ENCODE measurements around the gene KRTAP9-2.
"Not testable (repeated sequence)": the region's sequence is repeated elsewhere in the genome, so short reads cannot be mapped to it uniquely, and the experiment has no call there.

Gene KRTAP9-2

GRCh38 chr17:41212524-41213169 is 13.8 kb upstream of the KRTAP9-2 start:
- Mint-ChIP-seq H3K27ac (no peak overlapping the region), H3K4me1 (peaks cover 11% of the 10 kb centered on the region), H3K9me3 (no peaks in the 10 kb centered on the region), H3K27me3 (peaks cover 2% of the 10 kb centered on the region), H3K4me3 (no peak overlapping the region), H3K36me3 (ENCODE audit: low read depth) (no peaks in the 10 kb centered on the region)
- no peak for ATAC-seq
- DNase-seq = no peak

GRCh38 chr17:41215681-41216080 is 10.8 kb upstream of the KRTAP9-2 start:
- no peak overlapping the region for H3K27ac Mint-ChIP-seq
- H3K9me3 Mint-ChIP-seq = peaks cover 10% of the 10 kb centered on the region
- DNase-seq = no peak
- peaks cover 2% of the 10 kb centered on the region for H3K27me3 Mint-ChIP-seq
- H3K36me3 Mint-ChIP-seq (ENCODE audit: low read depth) = no peaks in the 10 kb centered on the region
- no peak overlapping the region for H3K4me3 Mint-ChIP-seq
- no peak for ATAC-seq
- peaks cover 11% of the 10 kb centered on the region for H3K4me1 Mint-ChIP-seq

- no peak for DNase-seq
- Mint-ChIP-seq H3K9me3 (peaks cover 10% of the 10 kb centered on the region), H3K36me3 (ENCODE audit: low read depth) (no peaks in the 10 kb centered on the region), H3K27ac (no peak overlapping the region), H3K4me1 (no peaks in the 10 kb centered on the region), H3K4me3 (no peak overlapping the region), H3K27me3 (no peaks in the 10 kb centered on the region)
- no peak for ATAC-seq
Observed at GRCh38 chr17:41223821-41224220, 2.6 kb upstream of the KRTAP9-2 start.

GRCh38 chr17:41226051-41226450 is 397 bp upstream of the KRTAP9-2 start:
- H3K27ac Mint-ChIP-seq = no peak overlapping the region
- no peak overlapping the region for H3K4me3 Mint-ChIP-seq
- no peaks in the 10 kb centered on the region for H3K36me3 Mint-ChIP-seq (ENCODE audit: low read depth)
- H3K4me1 Mint-ChIP-seq = peaks cover 3% of the 10 kb centered on the region
- DNase-seq (no peak), ATAC-seq (no peak)
- H3K27me3 Mint-ChIP-seq = no peaks in the 10 kb centered on the region
- H3K9me3 Mint-ChIP-seq = no peaks in the 10 kb centered on the region

DNA sequence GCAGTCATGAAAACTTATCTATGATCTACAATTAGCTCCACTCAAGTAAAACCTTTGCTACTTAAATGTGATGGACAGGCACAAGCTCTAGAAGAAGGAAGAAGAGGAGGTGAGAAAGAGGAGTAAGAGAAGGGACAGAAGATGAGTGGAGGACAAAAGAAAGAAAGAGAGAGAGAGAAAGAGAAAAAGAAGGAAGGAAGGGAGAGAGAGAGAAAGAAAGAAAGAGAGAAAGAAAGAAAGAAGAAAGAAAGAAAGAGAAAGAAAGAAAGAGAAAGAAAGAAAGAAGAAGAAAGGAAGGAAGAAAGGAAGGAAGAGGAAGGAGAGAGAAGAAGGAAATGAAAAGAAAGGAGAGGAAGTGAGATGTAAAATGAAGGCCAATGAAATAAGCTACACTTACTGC is 3.6 kb downstream of the KRTAP9-2 start:
- Mint-ChIP-seq H3K4me1 (peaks cover 3% of the 10 kb centered on the region), H3K9me3 (no peaks in the 10 kb centered on the region), H3K27me3 (no peaks in the 10 kb centered on the region), H3K4me3 (no peak overlapping the region), H3K27ac (peak overlapping the region; percentile 3), H3K36me3 (ENCODE audit: low read depth) (no peaks in the 10 kb centered on the region)
- DNase-seq (no peak), ATAC-seq (no peak)

- H3K27me3 Mint-ChIP-seq = no peaks in the 10 kb centered on the region
- H3K4me1 Mint-ChIP-seq = peaks cover 3% of the 10 kb centered on the region
- no peaks in the 10 kb centered on the region for H3K9me3 Mint-ChIP-seq
- no peak overlapping the region for H3K27ac Mint-ChIP-seq
- no peak for DNase-seq
- H3K36me3 Mint-ChIP-seq (ENCODE audit: low read depth) = no peaks in the 10 kb centered on the region
- no peak for ATAC-seq
- H3K4me3 Mint-ChIP-seq = no peak overlapping the region
Observed at GRCh38 chr17:41231731-41232130, 5.3 kb downstream of the KRTAP9-2 start.

- H3K27me3 Mint-ChIP-seq; ATAC-seq; H3K36me3 Mint-ChIP-seq (ENCODE audit: low read depth); H3K9me3 Mint-ChIP-seq; H3K27ac Mint-ChIP-seq; H3K4me3 Mint-ChIP-seq; DNase-seq; H3K4me1 Mint-ChIP-seq: not testable (repeated sequence)
Observed at GRCh38 chr17:41232399-41233105, 6.1 kb downstream of the KRTAP9-2 start, which contains the start of gene KRTAP9-3. Gene KRTAP9-3 (plus strand): TSS chr17:41232449. CDS start chr17:41232502, 53 bp downstream.

GRCh38 chr17:41237116-41237515 is 10.7 kb downstream of the KRTAP9-2 start:
- H3K4me3 Mint-ChIP-seq; H3K4me1 Mint-ChIP-seq; H3K27ac Mint-ChIP-seq; H3K27me3 Mint-ChIP-seq; H3K9me3 Mint-ChIP-seq; ATAC-seq; DNase-seq; H3K36me3 Mint-ChIP-seq (ENCODE audit: low read depth): not testable (repeated sequence)

- H3K36me3 Mint-ChIP-seq (ENCODE audit: low read depth); H3K4me1 Mint-ChIP-seq; H3K4me3 Mint-ChIP-seq; ATAC-seq; H3K27ac Mint-ChIP-seq; DNase-seq; H3K27me3 Mint-ChIP-seq; H3K9me3 Mint-ChIP-seq: not testable (repeated sequence)
Observed at GRCh38 chr17:41237949-41238437, 11.5 kb downstream of the KRTAP9-2 start, which contains the start of gene KRTAP9-8. Gene KRTAP9-8 (plus strand): TSS chr17:41237999. CDS start chr17:41238052, 53 bp downstream.

- not testable (repeated sequence) for H3K9me3 Mint-ChIP-seq; H3K36me3 Mint-ChIP-seq (ENCODE audit: low read depth); ATAC-seq; H3K4me1 Mint-ChIP-seq; H3K27ac Mint-ChIP-seq; H3K4me3 Mint-ChIP-seq; DNase-seq; H3K27me3 Mint-ChIP-seq
Observed at GRCh38 chr17:41246995-41247787, 20.7 kb downstream of the KRTAP9-2 start.

DNA sequence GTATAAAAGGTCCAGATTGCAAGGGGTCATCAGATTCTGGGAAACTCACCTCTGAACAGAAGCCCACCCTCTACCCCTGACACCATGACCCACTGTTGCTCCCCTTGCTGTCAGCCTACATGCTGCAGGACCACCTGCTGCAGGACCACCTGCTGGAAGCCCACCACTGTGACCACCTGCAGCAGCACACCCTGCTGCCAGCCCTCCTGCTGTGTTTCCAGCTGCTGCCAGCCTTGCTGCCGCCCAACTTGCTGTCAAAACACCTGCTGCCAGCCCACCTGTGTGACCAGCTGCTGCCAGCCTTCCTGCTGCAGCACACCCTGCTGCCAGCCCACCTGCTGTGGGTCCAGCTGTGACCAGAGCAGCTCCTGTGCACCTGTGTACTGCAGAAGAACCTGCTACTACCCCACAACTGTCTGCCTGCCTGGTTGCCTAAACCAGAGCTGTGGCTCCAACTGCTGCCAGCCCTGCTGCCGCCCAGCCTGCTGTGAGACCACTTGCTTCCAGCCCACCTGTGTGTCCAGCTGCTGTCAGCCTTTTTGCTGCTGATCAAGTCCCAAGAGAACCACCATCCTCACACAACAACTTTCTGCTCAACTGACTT is 23.3 kb downstream of the KRTAP9-2 start, which contains the start of gene KRTAP9-4:
Gene KRTAP9-4 (plus strand): TSS at position 51 of the 604 bp plus-strand sequence. CDS start 34 bp downstream, at position 85.
- H3K27ac Mint-ChIP-seq; H3K4me1 Mint-ChIP-seq; H3K27me3 Mint-ChIP-seq; H3K4me3 Mint-ChIP-seq; ATAC-seq; H3K36me3 Mint-ChIP-seq (ENCODE audit: low read depth); DNase-seq; H3K9me3 Mint-ChIP-seq: not testable (repeated sequence)

GRCh38 chr17:41251261-41251660 is 24.8 kb downstream of the KRTAP9-2 start:
- no peak overlapping the region for H3K27ac Mint-ChIP-seq
- H3K27me3 Mint-ChIP-seq = no peaks in the 10 kb centered on the region
- peaks cover 2% of the 10 kb centered on the region for H3K4me1 Mint-ChIP-seq
- H3K36me3 Mint-ChIP-seq (ENCODE audit: low read depth) = no peaks in the 10 kb centered on the region
- ATAC-seq (no peak), DNase-seq (no peak)
- H3K4me3 Mint-ChIP-seq = no peak overlapping the region
- H3K9me3 Mint-ChIP-seq = no peaks in the 10 kb centered on the region

DNA sequence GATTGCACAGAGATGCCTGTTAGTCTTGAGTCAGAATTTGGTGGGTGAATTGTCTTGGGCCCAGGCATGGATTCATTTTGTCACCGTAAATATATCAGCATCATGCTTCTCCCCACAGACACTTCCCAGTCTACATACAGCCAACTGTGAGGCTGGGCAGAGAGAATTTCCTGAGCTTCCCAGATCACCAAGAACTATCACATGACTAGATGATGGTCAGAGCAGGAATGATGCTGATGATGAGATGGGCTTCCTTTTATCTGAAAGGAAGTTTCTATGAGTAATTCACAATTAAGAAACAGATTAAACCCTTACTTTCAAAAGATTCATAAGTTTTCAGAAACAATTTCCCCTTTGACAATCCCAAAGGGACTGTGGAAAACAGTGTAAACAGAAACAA is 28.4 kb downstream of the KRTAP9-2 start:
- peaks cover 3% of the 10 kb centered on the region for H3K27me3 Mint-ChIP-seq
- no peak for ATAC-seq
- H3K36me3 Mint-ChIP-seq (ENCODE audit: low read depth) = no peaks in the 10 kb centered on the region
- no peaks in the 10 kb centered on the region for H3K9me3 Mint-ChIP-seq
- H3K4me3 Mint-ChIP-seq = no peak overlapping the region
- H3K27ac Mint-ChIP-seq = no peak overlapping the region
- DNase-seq = no peak
- H3K4me1 Mint-ChIP-seq = peaks cover 2% of the 10 kb centered on the region
